CD8-positive, alpha-beta memory T cell (primary cell): Measurements from ENCODE around the gene UBE2G1. TPM values are rescaled to one million over a fixed set of nuclear protein-coding genes. Genes with fewer than 3 reads are reported as not detected.
"Not testable (repeated sequence)": the region's sequence is repeated elsewhere in the genome, so short reads cannot be mapped to it uniquely, and the experiment has no call there.

ENCODE experiments used
- CTCF ChIA-PET: fragments of 350-600 bp; sonication (Branson Sonifier 250); formaldehyde crosslinking; loops from one replicate; lab custom pipeline; 2021; ENCODE audit warnings: antibody characterized with exemption; lab: Charles Lee
- POLR2A ChIA-PET: fragments of 350-600 bp; sonication (Branson Sonifier 250); formaldehyde crosslinking; loops from one replicate; lab custom pipeline; 2021; ENCODE audit warnings: antibody characterized with exemption; lab: Charles Lee
- DNase-seq, 5 donors: peaks; one replicate each; pipeline versions ENCODE4 v3.0.0 to v3.0.0-alpha.2; 2020 to 2022; ENCODE audit warnings: mixed read lengths in 1 of 5
- H3K27ac ChIP-seq: one replicate; pipeline ENCODE4 v1.7.0; 2013; ENCODE audit warnings: low read depth, mild to moderate bottlenecking, low read length, moderate library complexity
- H3K27me3 ChIP-seq: 2 replicates; pipeline ENCODE4 v1.7.0; 2013; ENCODE audit warnings: low read length, mild to moderate bottlenecking; ENCODE audit not compliant: insufficient read depth, poor library complexity, severe bottlenecking
- H3K36me3 ChIP-seq: 2 replicates; pipeline ENCODE4 v1.7.0; 2013; ENCODE audit warnings: mild to moderate bottlenecking, low read length, moderate library complexity; ENCODE audit not compliant: insufficient read depth
- H3K4me1 ChIP-seq: 2 replicates; pipeline ENCODE4 v1.7.0; 2013; ENCODE audit warnings: mild to moderate bottlenecking, low read length, moderate library complexity; ENCODE audit not compliant: insufficient read depth
- H3K4me3 ChIP-seq: 2 replicates; pipeline ENCODE4 v1.7.0; 2013; ENCODE audit warnings: mild to moderate bottlenecking, low read length
- H3K9me3 ChIP-seq: 2 replicates; pipeline ENCODE4 v1.7.0; 2013; ENCODE audit warnings: mild to moderate bottlenecking, low read length
- H3K27ac Mint-ChIP-seq, 8 donors: one replicate each; pipeline ENCODE4 v1.8.0; 2020 to 2021; ENCODE audit warnings: mixed read lengths in 8 of 8, mild to moderate bottlenecking in 6 of 8, inconsistent platforms in 3 of 8, moderate library complexity in 3 of 8
- H3K27me3 Mint-ChIP-seq, 2 donors: one replicate each; pipeline ENCODE4 v1.8.0; 2020 to 2021; ENCODE audit warnings: mixed read lengths in 2 of 2, mild to moderate bottlenecking in 1 of 2, moderate library complexity in 1 of 2
- H3K36me3 Mint-ChIP-seq, 3 donors: one replicate each; pipeline ENCODE4 v1.8.0; 2020 to 2021; ENCODE audit warnings: mixed read lengths in 3 of 3, inconsistent platforms in 1 of 3, mild to moderate bottlenecking in 1 of 3
- H3K4me1 Mint-ChIP-seq, 3 donors: one replicate each; pipeline ENCODE4 v1.8.0; 2020 to 2021; ENCODE audit warnings: mixed read lengths in 3 of 3, inconsistent platforms in 1 of 3, mild to moderate bottlenecking in 1 of 3
- H3K4me3 Mint-ChIP-seq, 7 donors: one replicate each; pipeline ENCODE4 v1.8.0; 2020 to 2021; ENCODE audit warnings: mixed read lengths in 7 of 7, mild to moderate bottlenecking in 6 of 7, moderate library complexity in 4 of 7, inconsistent platforms in 2 of 7
- H3K9me3 Mint-ChIP-seq, 5 donors: one replicate each; pipeline ENCODE4 v1.8.0; 2020 to 2022; ENCODE audit warnings: mixed read lengths in 5 of 5, mild to moderate bottlenecking in 3 of 5, moderate library complexity in 2 of 5, inconsistent platforms in 1 of 5
- polyA plus RNA-seq: library from polyadenylated mRNA; unstranded; fragments of 300-500 nt; fragmentation: Illumina TruSeq; gene quantifications from one replicate; pipeline ENCODE4 v1.2.3, GENCODE V29; 2021
- total RNA-seq, 2 experiments: library from RNA; stranded (reverse); gene quantifications; one replicate each; pipeline ENCODE4 v1.2.3, GENCODE V29; 2021

UBE2G1 gene
- total and polyA plus RNA-seq, 3 experiments from 2014 or later: 54.9 to 68.0 (median 66.6) TPM

GRCh38 chr17:4263282-4264215 lies 102.9 kb downstream of the UBE2G1 start, which contains the start of gene ANKFY1:
TSS of gene ANKFY1 (minus strand) at chr17:4263979. CDS start at chr17:4263941, 38 bp downstream.
- CTCF ChIA-PET: interaction anchor here (1.3 kb wide), 1 partner anchor 14 kb away, joined by 4 read pairs; no protein-coding TSS in a partner anchor
- Mint-ChIP-seq H3K4me1 (peaks cover 37 to 47% (median 42%) of the 10 kb centered on the region in 3 donors), H3K9me3 (no peaks in the 10 kb centered on the region), H3K27ac (peak within 1 kb of the TSS; percentile 84 to 99 (median 95)), H3K27me3 (no peaks in the 10 kb centered on the region), H3K36me3 (peaks cover 4 to 29% (median 6%) of the 10 kb centered on the region in 3 donors), H3K4me3 (peak within 1 kb of the TSS; percentile 89 to 98 (median 95))
- H3K4me3 ChIP-seq: peak within 1 kb of the TSS; percentile 54
- POLR2A ChIA-PET: interaction anchor here (0.6 to 0.7 kb wide), 2 partner anchors 75 to 120 kb away, joined by 3 to 4 read pairs; no protein-coding TSS in a partner anchor
- H3K9me3 ChIP-seq: no peaks in the 10 kb centered on the region
- peak within 1 kb of the TSS; percentile 81 for H3K27ac ChIP-seq
- DNase-seq: peak; percentile 97 to 98 (median 98)
- no peaks in the 10 kb centered on the region for H3K27me3 ChIP-seq
- H3K4me1 ChIP-seq: peaks cover 28% of the 10 kb centered on the region
- H3K36me3 ChIP-seq: no peaks in the 10 kb centered on the region

GRCh38 chr17:4262703-4263102 lies 103.8 kb downstream of the UBE2G1 start:
- Histone ChIP-seq H3K27me3 (no peaks in the 10 kb centered on the region), H3K9me3 (no peaks in the 10 kb centered on the region), H3K36me3 (no peaks in the 10 kb centered on the region), H3K4me1 (peaks cover 28% of the 10 kb centered on the region), H3K27ac (peak overlapping the region; percentile 81), H3K4me3 (peak overlapping the region; percentile 54)
- peak overlapping the region; percentile 87 to 95 (median 90) for H3K4me3 Mint-ChIP-seq
- H3K27ac Mint-ChIP-seq: peak overlapping the region; percentile 48 to 89 (median 84)
- no peak for DNase-seq
- CTCF ChIA-PET: interaction anchor here (1.3 to 2.9 kb wide), 2 partner anchors 13 kb away, joined by 4 to 12 read pairs; no protein-coding TSS in a partner anchor
- H3K36me3 Mint-ChIP-seq: peaks cover 4 to 27% (median 6%) of the 10 kb centered on the region in 3 donors
- peaks cover 41 to 51% (median 45%) of the 10 kb centered on the region in 3 donors for H3K4me1 Mint-ChIP-seq
- H3K27me3 Mint-ChIP-seq: no peaks in the 10 kb centered on the region
- no peaks in the 10 kb centered on the region for H3K9me3 Mint-ChIP-seq
- POLR2A ChIA-PET: interaction anchor here (0.6 kb wide), 1 partner anchor 294 kb away, joined by 4 read pairs; no protein-coding TSS in a partner anchor

DNA sequence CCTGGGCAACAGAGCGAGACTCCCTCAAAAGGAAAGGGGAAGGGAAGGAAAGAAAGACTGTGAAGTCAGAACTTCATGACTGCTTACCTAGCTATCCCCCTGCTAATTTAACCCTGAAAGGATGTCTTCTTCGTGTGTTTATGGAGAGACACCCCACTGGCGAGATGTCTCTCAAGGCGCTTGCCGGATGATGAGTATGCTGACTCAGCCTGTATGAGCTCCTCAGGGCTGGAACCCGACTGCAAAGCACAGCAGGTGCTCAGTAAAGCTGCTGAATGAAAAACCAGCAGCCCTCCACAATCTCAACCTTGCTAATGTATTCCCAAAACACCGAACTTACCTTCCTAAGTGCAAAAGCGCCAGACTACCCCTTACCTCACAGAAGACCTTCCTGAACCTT lies 105.0 kb downstream of the UBE2G1 start:
- Mint-ChIP-seq H3K4me3 (peak overlapping the region in 6 of 7 donors; percentile 24 to 89 (median 67)), H3K27ac (peak overlapping the region in 5 of 8 donors; percentile 46 to 68 (median 61))
- POLR2A ChIA-PET: interaction anchor here (1.2 kb wide), 1 partner anchor 104 kb away, joined by 3 read pairs; no protein-coding TSS in a partner anchor

GRCh38 chr17:4258867-4259266 lies 107.6 kb downstream of the UBE2G1 start:
- Mint-ChIP-seq H3K36me3 (peaks cover 6 to 43% (median 9%) of the 10 kb centered on the region in 3 donors), H3K4me3 (peak overlapping the region in 1 of 7 donors; percentile 63), H3K4me1 (peaks cover 46 to 67% (median 60%) of the 10 kb centered on the region in 3 donors), H3K27me3 (no peaks in the 10 kb centered on the region), H3K27ac (no peak overlapping the region), H3K9me3 (no peaks in the 10 kb centered on the region)
- Histone ChIP-seq H3K4me3 (no peak overlapping the region), H3K4me1 (peaks cover 20% of the 10 kb centered on the region), H3K27me3 (no peaks in the 10 kb centered on the region), H3K36me3 (no peaks in the 10 kb centered on the region), H3K27ac (no peak overlapping the region), H3K9me3 (no peaks in the 10 kb centered on the region)
- DNase-seq: no peak
- CTCF ChIA-PET: interaction anchor here (1.4 to 2.4 kb wide), 3 partner anchors 10 to 19 kb away, joined by 4 to 6 read pairs (median 5); no protein-coding TSS in a partner anchor
- POLR2A ChIA-PET: interaction anchor here (0.7 kb wide), 1 partner anchor 116 kb away, joined by 3 read pairs; the partner anchor contains the start of genes CYB5D2 and ZZEF1

More for the DNA sequence above, 105.0 kb downstream of the UBE2G1 start:
- H3K4me3 ChIP-seq: no peak overlapping the region
- Mint-ChIP-seq H3K27me3 (no peaks in the 10 kb centered on the region), H3K9me3 (no peaks in the 10 kb centered on the region), H3K4me1 (peaks cover 51 to 63% (median 58%) of the 10 kb centered on the region in 3 donors), H3K36me3 (peaks cover 4 to 34% (median 6%) of the 10 kb centered on the region in 3 donors)
- DNase-seq: no peak
- no peaks in the 10 kb centered on the region for H3K27me3 ChIP-seq
- H3K4me1 ChIP-seq: peaks cover 28% of the 10 kb centered on the region
- no peaks in the 10 kb centered on the region for H3K9me3 ChIP-seq
- H3K36me3 ChIP-seq: no peaks in the 10 kb centered on the region
- CTCF ChIA-PET: interaction anchor here (1.6 to 2.9 kb wide), 2 partner anchors 12 to 16 kb away, joined by 4 to 12 read pairs; no protein-coding TSS in a partner anchor
- H3K27ac ChIP-seq: no peak overlapping the region

- Mint-ChIP-seq H3K9me3 (no peaks in the 10 kb centered on the region), H3K27me3 (no peaks in the 10 kb centered on the region), H3K4me1 (peaks cover 41 to 70% (median 57%) of the 10 kb centered on the region in 3 donors), H3K27ac (peak overlapping the region in 4 of 8 donors; percentile 3 to 68 (median 15)), H3K4me3 (peak overlapping the region in 1 of 7 donors; percentile 13), H3K36me3 (peaks cover 6 to 40% (median 9%) of the 10 kb centered on the region in 3 donors)
- no peaks in the 10 kb centered on the region for H3K27me3 ChIP-seq
- no peaks in the 10 kb centered on the region for H3K9me3 ChIP-seq
- H3K4me3 ChIP-seq: no peak overlapping the region
- H3K4me1 ChIP-seq: peaks cover 8% of the 10 kb centered on the region
- no peaks in the 10 kb centered on the region for H3K36me3 ChIP-seq
- CTCF ChIA-PET: interaction anchor here (0.6 to 2.4 kb wide), 2 partner anchors 10 to 697 kb away, joined by 3 to 6 read pairs; no protein-coding TSS in a partner anchor
- DNase-seq: no peak
- no peak overlapping the region for H3K27ac ChIP-seq
- POLR2A ChIA-PET: no interaction called here
Measured at GRCh38 chr17:4256952-4257351, 109.5 kb downstream of the UBE2G1 start.

- POLR2A ChIA-PET, DNase-seq, H3K9me3 Mint-ChIP-seq, H3K36me3 ChIP-seq, H3K27me3 ChIP-seq, H3K4me1 ChIP-seq, H3K27ac ChIP-seq, CTCF ChIA-PET, H3K4me3 ChIP-seq, H3K9me3 ChIP-seq, H3K27me3 Mint-ChIP-seq, H3K4me3 Mint-ChIP-seq: not testable (repeated sequence)
- Mint-ChIP-seq H3K4me1 (peaks cover 42 to 68% (median 57%) of the 10 kb centered on the region in 3 donors), H3K36me3 (peaks cover 6 to 34% (median 9%) of the 10 kb centered on the region in 3 donors), H3K27ac (peak overlapping the region in 1 of 8 donors; percentile 9)
Measured at GRCh38 chr17:4255271-4255670, 111.2 kb downstream of the UBE2G1 start.

DNA sequence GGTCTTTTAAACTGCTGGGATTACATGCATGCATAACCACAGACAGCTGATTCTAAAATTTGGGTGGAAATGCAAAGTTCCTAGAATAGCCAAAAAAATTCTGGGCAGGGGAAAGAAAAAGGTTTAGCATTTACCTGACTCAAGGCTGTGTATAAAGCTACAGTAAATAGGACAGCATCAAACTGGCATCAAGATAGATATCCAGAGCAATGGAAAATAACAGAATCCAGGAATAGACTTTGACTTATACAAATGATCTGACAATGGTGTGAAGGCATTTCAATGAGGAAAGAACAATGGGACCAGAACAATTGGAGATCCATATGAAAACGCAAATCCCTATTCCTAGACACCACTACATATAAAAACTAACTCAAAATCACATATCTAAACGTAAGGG lies 115.6 kb downstream of the UBE2G1 start:
- POLR2A ChIA-PET: no interaction called here
- Mint-ChIP-seq H3K27me3 (no peaks in the 10 kb centered on the region), H3K4me1 (peaks cover 45 to 79% (median 67%) of the 10 kb centered on the region in 3 donors), H3K36me3 (peaks cover 1 to 28% (median 3%) of the 10 kb centered on the region in 3 donors), H3K4me3 (no peak overlapping the region), H3K9me3 (no peaks in the 10 kb centered on the region), H3K27ac (peak overlapping the region in 1 of 8 donors; percentile 13)
- no peaks in the 10 kb centered on the region for H3K9me3 ChIP-seq
- CTCF ChIA-PET: interaction anchor here (0.8 to 2.3 kb wide), 4 partner anchors 10 to 35 kb away, joined by 3 to 12 read pairs (median 5); no protein-coding TSS in a partner anchor
- peaks cover 5% of the 10 kb centered on the region for H3K36me3 ChIP-seq
- peaks cover 5% of the 10 kb centered on the region for H3K4me1 ChIP-seq
- no peak overlapping the region for H3K27ac ChIP-seq
- DNase-seq: no peak
- H3K4me3 ChIP-seq: no peak overlapping the region
- no peaks in the 10 kb centered on the region for H3K27me3 ChIP-seq
